ENCODE data around the gene LYRM9. TPM values are rescaled to one million over a fixed set of nuclear protein-coding genes. Genes with fewer than 3 reads are reported as not detected.

The LYRM9 gene
- total and polyA plus RNA-seq, 10 of the 15 experiments (the other 5 are each of a cell fraction or from before 2014, with no cell fraction given) = 1.8 to 8.3 (median 4.6) TPM

- TF ChIP-seq PAX8 (IDR thresholded peaks at IDR 0.05) = no peak
Measured at GRCh38 chr17:27938241-27938640, 45.1 kb upstream of the LYRM9 start (continued).

GRCh38 chr17:27937025-27937546 lies 43.9 kb upstream of the LYRM9 start:
- H3K4me3 ChIP-seq = no peak overlapping the region
- TF ChIP-seq PKNOX1 (IDR thresholded peaks at IDR 0.05) = no peak
- TF ChIP-seq PAX5 (IDR thresholded peaks at IDR 0.05; ENCODE audit: borderline replicate concordance, low read depth, low read length) = no peak
- no peak overlapping the region for H3K4me2 ChIP-seq (ENCODE audit: control insufficient read depth, insufficient read depth)
- H3K9ac ChIP-seq (ENCODE audit: control insufficient read depth, insufficient read depth, low read length) = no peak overlapping the region
- POLR2A ChIA-PET = no interaction called here
- RAD21 ChIA-PET (ENCODE audit: unreplicated experiment) = no interaction called here
- no TSS peak for BruUV-seq (replicated peaks)
- in situ Hi-C loops (cut with MboI) (no loop called here), intact Hi-C loops (cut with micrococcal nuclease; ENCODE audit: unreplicated experiment) (no loop called here)
- no peak for FAIRE-seq
- H3K27ac ChIP-seq (ENCODE audit: control insufficient read depth, insufficient read depth) = no peak overlapping the region
- no peak overlapping the region for H2AFZ ChIP-seq (ENCODE audit: control insufficient read depth, low read depth, low read length)
- no peak for ATAC-seq
- no peaks in the 10 kb centered on the region for H3K79me2 ChIP-seq (ENCODE audit: control insufficient read depth, insufficient read depth, low read length)
- no peaks in the 10 kb centered on the region for H4K20me1 ChIP-seq (ENCODE audit: control insufficient read depth, insufficient read depth)
- no peaks in the 10 kb centered on the region for H3K36me3 ChIP-seq (ENCODE audit: control insufficient read depth in 2 of 2, insufficient read depth in 2 of 2, low read length in 1 of 2)
- SMC1A ChIA-PET (ENCODE audit: uncharacterized antibody, unreplicated experiment) = no interaction called here
- CTCF ChIA-PET = interaction anchor here (0.7 kb wide), 1 partner anchor 57 kb away, joined by 3 read pairs; no protein-coding TSS in a partner anchor
- WGBS (ENCODE audit: insufficient coverage, insufficient replicate concordance, low lambda C conversion rate, missing lambda C conversion rate) = 76% methylated on average over 8 of the region's 8 CpGs
- DNase-seq (ENCODE audit: low read depth, low spot score) = no peak
- no peaks in the 10 kb centered on the region; the same call in 2 of the 3 replicates for H3K9me3 ChIP-seq (replicated peaks; ENCODE audit: control insufficient read depth, insufficient read depth, low read length)
- no peaks in the 10 kb centered on the region for H3K27me3 ChIP-seq (replicated peaks in 1 of 2; ENCODE audit: control insufficient read depth in 2 of 2, insufficient read depth in 2 of 2, low read length in 1 of 2)
- peaks cover 13% of the 10 kb centered on the region for H3K4me1 ChIP-seq (ENCODE audit: control insufficient read depth, insufficient read depth, low read length)

GRCh38 chr17:27930000-27930399 lies 36.8 kb upstream of the LYRM9 start:
- no peaks in the 10 kb centered on the region for H3K36me3 ChIP-seq (ENCODE audit: control insufficient read depth in 2 of 2, insufficient read depth in 2 of 2, low read length in 1 of 2)
- in situ Hi-C loops (cut with MboI) = no loop called here
- no peaks in the 10 kb centered on the region; the same call in 2 of the 3 replicates for H3K9me3 ChIP-seq (replicated peaks; ENCODE audit: control insufficient read depth, insufficient read depth, low read length)
- CTCF ChIA-PET = no interaction called here
- DNase-seq (ENCODE audit: low read depth, low spot score) (no peak), FAIRE-seq (no peak), ATAC-seq (no peak)
- H3K4me2 ChIP-seq (ENCODE audit: control insufficient read depth, insufficient read depth) = no peak overlapping the region
- H4K20me1 ChIP-seq (ENCODE audit: control insufficient read depth, insufficient read depth) = no peaks in the 10 kb centered on the region
- no peak overlapping the region for H2AFZ ChIP-seq (ENCODE audit: control insufficient read depth, low read depth, low read length)
- RAD21 ChIA-PET (ENCODE audit: unreplicated experiment) = no interaction called here
- no peak overlapping the region for H3K27ac ChIP-seq (ENCODE audit: control insufficient read depth, insufficient read depth)
- no peak overlapping the region for H3K4me3 ChIP-seq
- H3K9ac ChIP-seq (ENCODE audit: control insufficient read depth, insufficient read depth, low read length) = no peak overlapping the region
- H3K4me1 ChIP-seq (ENCODE audit: control insufficient read depth, insufficient read depth, low read length) = no peaks in the 10 kb centered on the region
- no TSS peak for BruUV-seq (replicated peaks)
- SMC1A ChIA-PET (ENCODE audit: uncharacterized antibody, unreplicated experiment) = no interaction called here
- 67% methylated on average over 6 of the region's 6 CpGs for WGBS (ENCODE audit: insufficient coverage, insufficient replicate concordance, low lambda C conversion rate, missing lambda C conversion rate)
- H3K79me2 ChIP-seq (ENCODE audit: control insufficient read depth, insufficient read depth, low read length) = no peaks in the 10 kb centered on the region
- intact Hi-C loops (cut with micrococcal nuclease; ENCODE audit: unreplicated experiment) = no loop called here
- POLR2A ChIA-PET = no interaction called here
- peaks cover 0 to 3% of the 10 kb centered on the region in 2 experiments; a peak in 1 of 4 replicates for H3K27me3 ChIP-seq (replicated peaks in 1 of 2; ENCODE audit: control insufficient read depth in 2 of 2, insufficient read depth in 2 of 2, low read length in 1 of 2)
- TF ChIP-seq TBL1XR1 (IDR thresholded peaks at IDR 0.05; ENCODE audit: low read depth, low read length) (no peak), TCF7 (IDR thresholded peaks at IDR 0.05; ENCODE audit: borderline replicate concordance) (no peak), ATF3 (IDR thresholded peaks at IDR 0.05; ENCODE audit: borderline replicate concordance, extremely low read depth, low read depth, low read length) (no peak), TARDBP (IDR thresholded peaks at IDR 0.05; ENCODE audit: borderline replicate concordance) (no peak), GATAD2B (conservative IDR thresholded peaks at IDR 0.05; ENCODE audit: low read depth) (no peak), CBX5 (IDR thresholded peaks at IDR 0.05; ENCODE audit: low read depth) (no peak), EP300 (IDR thresholded peaks at IDR 0.05; ENCODE audit: borderline replicate concordance in 1 of 2, control insufficient read depth in 1 of 2, low read depth in 2 of 2, low read length in 2 of 2) (no peak), WRNIP1 (IDR thresholded peaks at IDR 0.05; ENCODE audit: borderline replicate concordance, low read depth, low read length) (no peak), YBX1 (IDR thresholded peaks at IDR 0.05) (no peak), RFX5 (IDR thresholded peaks at IDR 0.05; ENCODE audit: low read depth, low read length) (no peak), ATF2 (IDR thresholded peaks at IDR 0.05; ENCODE audit: low read length) (no peak)

All from GM12878 (cell line).